HCT116 (cell line): ENCODE data around the gene APIP. TPM values are rescaled to one million over a fixed set of nuclear protein-coding genes. Genes with fewer than 3 reads are reported as not detected.

ENCODE experiments used
- ATAC-seq: fragments of 200-7000 bp; cut with Tn5 transposase; 2 replicates; pipeline ENCODE4 v1.9.1; 2020; ENCODE audit warnings: mild to moderate bottlenecking, moderate library complexity
- BruUV-seq: library from RNA; stranded (reverse); fragments of 400-500 nt; replicated peaks from 2 replicates; lab custom pipeline; 2021; lab: Mats Ljungman, UMichigan
- CTCF ChIA-PET: fragments of 300-600 bp; sonication (Branson Sonifier 250); formaldehyde crosslinking; loops from one replicate; lab custom pipeline; 2021; ENCODE audit warnings: antibody characterized with exemption; lab: Charles Lee
- POLR2A ChIA-PET: fragments of 300-600, 350-600 bp; sonication (Branson Sonifier 250); formaldehyde crosslinking; loops from one replicate; lab custom pipeline; 2021; ENCODE audit warnings: antibody characterized with exemption; lab: Charles Lee
- RAD21 ChIA-PET, 2 experiments: fragments of 300-600 bp; sonication (Branson Sonifier 250); formaldehyde crosslinking; loops; one replicate each; lab custom pipeline; 2023; ENCODE audit warnings: low total read pairs in 2 of 2; ENCODE audit not compliant: uncharacterized antibody in 2 of 2, unreplicated experiment in 2 of 2, low non-redundant PET in 1 of 2; lab: Charles Lee
- DNase-seq: peaks from one replicate; pipeline ENCODE4 v3.0.0-alpha.2; 2010; ENCODE audit warnings: low read depth, low spot score
- H2AFZ ChIP-seq: fragments of 200-600 bp; shearing (Covaris generic), sonication (generic); 2 replicates; pipeline ENCODE4 v1.6.1; 2017; ENCODE audit warnings: low read depth, mixed run types, mixed read lengths, antibody characterized with exemption, low read length; ENCODE audit not compliant: poor library complexity, severe bottlenecking
- H3K27ac ChIP-seq: 2 replicates; pipeline ENCODE4 v1.5.1; 2012; ENCODE audit warnings: low read depth, low read length
- H3K27me3 ChIP-seq: fragments of 200-600 bp; sonication (generic); 2 replicates; pipeline ENCODE4 v1.6.1; 2016; ENCODE audit warnings: mixed run types, low read length, mixed read lengths; ENCODE audit not compliant: insufficient read depth
- H3K36me3 ChIP-seq, 2 experiments: fragments of 200-500 bp in 1 of 2; fragments of 200-600 bp in 1 of 2; sonication (Bioruptor generic) in 1 of 2; sonication (generic) in 1 of 2; 2 replicates each; pipeline versions ENCODE4 v1.5.1 to v1.6.1; 2014 to 2016; ENCODE audit warnings: low read length in 2 of 2, inconsistent platforms in 1 of 2, mixed read lengths in 1 of 2, mixed run types in 1 of 2; ENCODE audit not compliant: insufficient read depth in 2 of 2, control insufficient read depth in 1 of 2
- H3K4me1 ChIP-seq, 2 experiments: fragments of 200-600 bp in 1 of 2; sonication (generic) in 1 of 2; 2 replicates each; pipeline versions ENCODE4 v1.5.1 to v1.6.1; 2012 to 2017; ENCODE audit warnings: low read length in 2 of 2, inconsistent platforms in 1 of 2, mild to moderate bottlenecking in 1 of 2, mixed read lengths in 1 of 2, mixed run types in 1 of 2, moderate library complexity in 1 of 2; ENCODE audit not compliant: insufficient read depth in 2 of 2, control insufficient read depth in 1 of 2
- H3K4me2 ChIP-seq: fragments of 200-600 bp; sonication (generic); 2 replicates; pipeline ENCODE4 v1.6.1; 2017; ENCODE audit warnings: mixed run types, low read length, mixed read lengths
- H3K4me3 ChIP-seq, 2 experiments: fragments of 200-600 bp in 1 of 2; sonication (generic) in 1 of 2; replicated peaks in 1 of 2; 2 replicates each; pipeline ENCODE4 v1.5.1; 2011 to 2016; ENCODE audit warnings: low read length in 2 of 2, control low read depth in 1 of 2, low read depth in 1 of 2, mild to moderate bottlenecking in 1 of 2, mixed read lengths in 1 of 2, mixed run types in 1 of 2
- H3K79me2 ChIP-seq: fragments of 200-600 bp; sonication (generic); 2 replicates; pipeline ENCODE4 v1.6.1; 2017; ENCODE audit warnings: mild to moderate bottlenecking, mixed run types, low read length, moderate library complexity, mixed read lengths; ENCODE audit not compliant: insufficient read depth
- H3K9ac ChIP-seq: fragments of 200-600 bp; sonication (generic); 2 replicates; pipeline ENCODE4 v1.6.1; 2016; ENCODE audit warnings: low read length, mixed read lengths
- H3K9me2 ChIP-seq: fragments of 200-600 bp; sonication (generic), shearing (Covaris generic); 2 replicates; pipeline ENCODE4 v1.6.1; 2017; ENCODE audit warnings: mixed run types, mild to moderate bottlenecking, moderate library complexity; ENCODE audit not compliant: insufficient read depth
- H3K9me3 ChIP-seq, 2 experiments: fragments of 200-500 bp in 1 of 2; fragments of 200-600 bp in 1 of 2; sonication (Bioruptor generic) in 1 of 2; sonication (generic) in 1 of 2; 2 replicates each; pipeline ENCODE4 v1.6.1; 2014 to 2017; ENCODE audit warnings: low read length in 2 of 2, mixed read lengths in 2 of 2, inconsistent platforms in 1 of 2, low read depth in 1 of 2, mild to moderate bottlenecking in 1 of 2, mixed run types in 1 of 2, moderate library complexity in 1 of 2; ENCODE audit not compliant: control insufficient read depth in 1 of 2, insufficient read depth in 1 of 2
- H4K20me1 ChIP-seq: fragments of 200-600 bp; sonication (generic), shearing (Covaris generic); 2 replicates; pipeline ENCODE4 v1.6.1; 2017; ENCODE audit warnings: mixed run types, mild to moderate bottlenecking, moderate library complexity; ENCODE audit not compliant: insufficient read depth
- ATF3 ChIP-seq: IDR thresholded peaks from 2 replicates; pipeline ENCODE4 v1.6.1; 2012
- CEBPB ChIP-seq: IDR thresholded peaks from 2 replicates; pipeline ENCODE4 v1.6.1; 2012; ENCODE audit warnings: low read depth
- CTCF ChIP-seq, 3 experiments: fragments of 200-600 bp in 1 of 3; sonication (generic) in 1 of 3; IDR thresholded peaks in 2 of 3; conservative IDR thresholded peaks in 1 of 3; 2 replicates each; pipeline ENCODE4 v1.5.1; 2012 to 2017; ENCODE audit warnings: low read depth in 2 of 3, low read length in 2 of 3, antibody characterized with exemption in 1 of 3, borderline replicate concordance in 1 of 3, control low read depth in 1 of 3, mild to moderate bottlenecking in 1 of 3, mixed read lengths in 1 of 3, mixed run types in 1 of 3, moderate library complexity in 1 of 3; ENCODE audit not compliant: insufficient read depth in 1 of 3
- EZH2 ChIP-seq: fragments of 200-600 bp; sonication (generic); IDR thresholded peaks from 2 replicates; pipeline ENCODE4 v1.6.1; 2017; ENCODE audit warnings: antibody characterized with exemption, mixed run types
- EZH2phosphoT487 ChIP-seq: fragments of 200-600 bp; IDR thresholded peaks from 2 replicates; pipeline ENCODE4 v1.6.1; 2018; ENCODE audit warnings: antibody characterized with exemption, borderline replicate concordance
- FOSL1 ChIP-seq: IDR thresholded peaks from 2 replicates; pipeline ENCODE4 v1.6.1; 2012; ENCODE audit warnings: low read depth
- POLR2A ChIP-seq: IDR thresholded peaks from 2 replicates; pipeline ENCODE4 v1.7.0; 2011; ENCODE audit warnings: borderline replicate concordance; ENCODE audit not compliant: insufficient read depth, insufficient read length; ENCODE audit errors: extremely low read depth
- POLR2AphosphoS5 ChIP-seq: IDR thresholded peaks from 2 replicates; pipeline ENCODE4 v1.6.1; 2011; ENCODE audit warnings: mild to moderate bottlenecking, low read depth, low read length, moderate library complexity
- RAD21 ChIP-seq: IDR thresholded peaks from 2 replicates; pipeline ENCODE4 v1.6.1; 2012; ENCODE audit warnings: low read depth, mild to moderate bottlenecking
- SIN3A ChIP-seq: IDR thresholded peaks from 2 replicates; pipeline ENCODE4 v1.6.1; 2012; ENCODE audit warnings: low read depth
- SRF ChIP-seq: IDR thresholded peaks from 2 replicates; pipeline ENCODE4 v1.6.1; 2012; ENCODE audit warnings: low read depth
- TCF7L2 ChIP-seq: IDR thresholded peaks from 2 replicates; pipeline ENCODE4 v1.7.0; 2011; ENCODE audit warnings: borderline replicate concordance, inconsistent platforms; ENCODE audit not compliant: insufficient read depth, insufficient read length; ENCODE audit errors: extremely low read depth
- YY1 ChIP-seq: IDR thresholded peaks from 2 replicates; pipeline ENCODE4 v1.6.1; 2011; ENCODE audit warnings: low read length, low read depth, moderate library complexity, mild to moderate bottlenecking; ENCODE audit not compliant: insufficient replicate concordance; ENCODE audit errors: extremely low read depth
- intact Hi-C: fragments of 100-400 bp; cut with micrococcal nuclease; formaldehyde crosslinking; loops from 2 replicates; pipeline ENCODE4 v1.10.0; 2022
- total RNA-seq: library from RNA; stranded (reverse); gene quantifications from one replicate; pipeline ENCODE4 v1.2.1, GENCODE V29; 2021; ENCODE audit not compliant: unreplicated experiment
- TF ChIP-seq, protein P1 (sequence below): IDR thresholded peaks from 2 replicates; pipeline ENCODE4 v1.6.1; 2012

Gene APIP
- total RNA-seq, 1 experiment from 2014 or later: 41.2 TPM

DNA sequence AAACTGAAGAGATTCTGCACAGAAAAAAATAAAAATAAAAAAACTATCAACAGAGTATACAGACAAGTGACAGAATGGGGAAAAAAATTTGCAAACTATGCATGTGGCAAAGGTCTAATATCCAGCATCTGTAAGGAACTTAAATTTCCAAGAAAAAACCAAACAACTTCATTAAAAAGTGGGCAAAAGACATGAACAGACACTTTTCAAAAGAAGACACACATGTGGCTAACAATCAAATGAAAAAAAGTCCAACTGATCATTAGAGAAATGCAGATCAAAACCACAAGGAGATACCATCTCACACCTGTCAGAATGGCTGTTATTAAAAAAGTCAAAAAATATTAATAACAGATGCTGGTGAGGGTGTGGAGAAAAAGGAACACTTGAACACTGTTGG is 64.3 kb downstream of the APIP start:
- no peaks in the 10 kb centered on the region for H4K20me1 ChIP-seq
- POLR2A ChIA-PET: no interaction called here
- intact Hi-C loops: no loop called here
- no peak overlapping the region for H3K27ac ChIP-seq
- no peaks in the 10 kb centered on the region for H3K79me2 ChIP-seq
- BruUV-seq: no TSS peak
- H3K27me3 ChIP-seq: no peaks in the 10 kb centered on the region
- ATAC-seq: no peak
- H3K4me2 ChIP-seq: no peak overlapping the region
- H3K4me3 ChIP-seq: no peak overlapping the region
- H3K36me3 ChIP-seq: no peaks in the 10 kb centered on the region
- RAD21 ChIA-PET: no interaction called here
- no peaks in the 10 kb centered on the region for H3K9me2 ChIP-seq
- H2AFZ ChIP-seq: no peak overlapping the region
- H3K9me3 ChIP-seq: no peaks in the 10 kb centered on the region
- H3K9ac ChIP-seq: no peak overlapping the region
- peaks cover 0 to 8% of the 10 kb centered on the region in 2 experiments; a peak in 1 of 4 replicates for H3K4me1 ChIP-seq
- TF ChIP-seq SIN3A (no peak), EZH2phosphoT487 (no peak), CTCF (IDR thresholded peaks at IDR 0.05 in 2 of 3, conservative IDR thresholded peaks at IDR 0.05 in 1 of 3; ENCODE audit: borderline replicate concordance in 1 of 3, insufficient read depth in 1 of 3, low read depth in 2 of 3, low read length in 2 of 3) (no peak), CEBPB (no peak), YY1 (no peak), POLR2AphosphoS5 (no peak), EZH2 (no peak), ATF3 (no peak), TCF7L2 (no peak), RAD21 (no peak), FOSL1 (no peak), POLR2A (no peak), SRF (no peak)
- TF ChIP-seq, protein P1, sequence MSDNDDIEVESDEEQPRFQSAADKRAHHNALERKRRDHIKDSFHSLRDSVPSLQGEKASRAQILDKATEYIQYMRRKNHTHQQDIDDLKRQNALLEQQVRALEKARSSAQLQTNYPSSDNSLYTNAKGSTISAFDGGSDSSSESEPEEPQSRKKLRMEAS: no peak
- TF ChIP-seq, all 23 proteins: peak for 0
- CTCF ChIA-PET: no interaction called here
- no peak for DNase-seq
